GM15510 (cell line): ENCODE measurements around the gene CEP162.

ENCODE experiments used
- POLR2A ChIP-seq: IDR thresholded peaks from 3 replicates; pipeline ENCODE4 v1.6.1; 2011; ENCODE audit warnings: borderline replicate concordance; ENCODE audit not compliant: insufficient read length; ENCODE audit errors: extremely low read depth

Gene CEP162

GRCh38 chr6:84243240-84243639 is 15.8 kb upstream of the CEP162 start:
- no peak for TF ChIP-seq POLR2A

- TF ChIP-seq POLR2A = no peak
Observed at GRCh38 chr6:84242265-84242664, 14.8 kb upstream of the CEP162 start.

GRCh38 chr6:84228198-84228543 is 728 bp upstream of the CEP162 start:
- TF ChIP-seq POLR2A = no peak

- no peak for TF ChIP-seq POLR2A
Observed at GRCh38 chr6:84227044-84227433, 404 bp downstream of the CEP162 start.

- no peak for TF ChIP-seq POLR2A
Observed at GRCh38 chr6:84224251-84224650, 3.2 kb downstream of the CEP162 start.

- no peak for TF ChIP-seq POLR2A
Observed at GRCh38 chr6:84222426-84222825, 5.0 kb downstream of the CEP162 start.

- no peak for TF ChIP-seq POLR2A
Observed at GRCh38 chr6:84220809-84221409, 6.5 kb downstream of the CEP162 start.

GRCh38 chr6:84218091-84218490 is 9.4 kb downstream of the CEP162 start:
- no peak for TF ChIP-seq POLR2A

- TF ChIP-seq POLR2A = no peak
Observed at GRCh38 chr6:84213217-84213616, 14.2 kb downstream of the CEP162 start.

- no peak for TF ChIP-seq POLR2A
Observed at GRCh38 chr6:84204011-84204410, 23.4 kb downstream of the CEP162 start.

- TF ChIP-seq POLR2A = no peak
Observed at GRCh38 chr6:84197708-84198107, 29.7 kb downstream of the CEP162 start.

- TF ChIP-seq POLR2A = no peak
Observed at GRCh38 chr6:84193114-84193708, 34.2 kb downstream of the CEP162 start.

- no peak for TF ChIP-seq POLR2A
Observed at GRCh38 chr6:84191802-84192201, 35.6 kb downstream of the CEP162 start.

GRCh38 chr6:84183430-84183829 is 44.0 kb downstream of the CEP162 start:
- no peak for TF ChIP-seq POLR2A

- no peak for TF ChIP-seq POLR2A
Observed at GRCh38 chr6:84182001-84182400, 45.4 kb downstream of the CEP162 start.

- TF ChIP-seq POLR2A = no peak
Observed at GRCh38 chr6:84177241-84177640, 50.2 kb downstream of the CEP162 start.

GRCh38 chr6:84172574-84172973 is 54.9 kb downstream of the CEP162 start:
- TF ChIP-seq POLR2A = no peak
